Measurements from ENCODE around the gene PLK4. TPM values are rescaled to one million over a fixed set of nuclear protein-coding genes. Genes with fewer than 3 reads are reported as not detected.
A peak's percentile ranks its signal among the peaks of the same experiment; 100 is the strongest.

Gene PLK4
- total RNA-seq (1 to 10 TPM in 2 of 10 donors, under 1 TPM in 8; 0.25 to 3.7 (median 0.62) TPM), polyA plus RNA-seq (under 1 TPM; 0.22 to 0.43 TPM)
- long read RNA-seq, donor 1, result 0 reads
- long read RNA-seq, donor 2, result 0 reads
- long read RNA-seq, donor 3, partial matches to known transcripts, result 1 of 1 reads
- long read RNA-seq, donor 3, other reads (novel, unspliced or antisense), result 0 of 1 reads

- 0 to 1% methylated on average over 65 to 70 of the region's 70 CpGs for WGBS, 2 donors
- Histone ChIP-seq H3K27me3 (no peaks in the 10 kb centered on the region), H3K9me3 (no peaks in the 10 kb centered on the region), H3K27ac (peak within 1 kb of the TSS in 9 of 10 donors; percentile 50 to 89 (median 77)), H3K4me1 (peaks cover 0 to 20% (median 15%) of the 10 kb centered on the region in 9 donors), H3K4me3 (peak within 1 kb of the TSS; percentile 56 to 93 (median 76)), H3K36me3 (peaks cover 0 to 5% (median 0%) of the 10 kb centered on the region in 9 donors)
- intact Hi-C loops (cut with DNase I), result loop anchor here in 3 of 10 donors (5.0 to 10.0 kb wide), 4 partner anchors 81 to 181 kb away; partner anchors contain the start of genes ABHD18 (in 1 of the 3), HSPA4L (in 1 of the 3), LARP1B (in 1 of the 3) and MFSD8 (in 1 of the 3)
- no peak for TF ChIP-seq CTCF (IDR thresholded peaks at IDR 0.05)
- ATAC-seq, result peak; percentile 99
- peak; percentile 94 for DNase-seq
Measured at GRCh38 chr4:127880763-127881562, at the start of gene PLK4. PLK4 (plus strand) TSS chr4:127880893; CDS start chr4:127881135, 242 bp downstream.

- DNase-seq, result no peak
- Histone ChIP-seq H3K27ac (no peak overlapping the region), H3K4me3 (no peak overlapping the region), H3K4me1 (no peaks in the 10 kb centered on the region), H3K9me3 (no peaks in the 10 kb centered on the region), H3K27me3 (no peaks in the 10 kb centered on the region), H3K36me3 (peaks cover 0 to 69% (median under 1%) of the 10 kb centered on the region in 9 donors)
- no peak for ATAC-seq
- intact Hi-C loops (cut with DNase I), result no loop called here
- no peak for TF ChIP-seq CTCF (IDR thresholded peaks at IDR 0.05)
- 91 to 94% methylated on average over 4 of the region's 4 CpGs for WGBS, 2 donors
Measured at GRCh38 chr4:127832585-127832984, 48.1 kb upstream of the PLK4 start.

GRCh38 chr4:127843704-127844600, 36.7 kb upstream of the PLK4 start:
- H3K4me1 ChIP-seq, result peaks cover 0 to 6% (median 0%) of the 10 kb centered on the region in 9 donors
- peaks cover 0 to 32% (median 9%) of the 10 kb centered on the region in 11 donors for H3K9me3 ChIP-seq
- no peak for TF ChIP-seq CTCF (IDR thresholded peaks at IDR 0.05)
- H3K4me3 ChIP-seq, result no peak overlapping the region
- 89 to 92% methylated on average over 12 of the region's 12 CpGs for WGBS, 2 donors
- H3K27ac ChIP-seq, result no peak overlapping the region
- DNase-seq (no peak), ATAC-seq (no peak)
- H3K27me3 ChIP-seq, result no peaks in the 10 kb centered on the region
- no peaks in the 10 kb centered on the region for H3K36me3 ChIP-seq
- intact Hi-C loops (cut with DNase I), result loop anchor here in 1 of 10 donors (10.0 kb wide), 1 partner anchor 51 kb away; no protein-coding TSS in a partner anchor

Data from heart right ventricle (tissue), 16 donors.